ENCODE measurements around the gene TAF3.

The TAF3 gene

GRCh38 chr10:8059191-8059936 is 241.1 kb downstream of the TAF3 start:
- no peak for DNase-seq (ENCODE audit: low read depth)

GRCh38 chr10:8060010-8060703 is 241.9 kb downstream of the TAF3 start:
- DNase-seq (ENCODE audit: low read depth), result no peak

- DNase-seq (ENCODE audit: low read depth), result no peak
These were observed 242.4 kb downstream of the TAF3 start for GRCh38 chr10:8060704-8061121.

GRCh38 chr10:8061274-8062211 is 243.2 kb downstream of the TAF3 start:
- DNase-seq (ENCODE audit: low read depth), result no peak

- no peak for DNase-seq (ENCODE audit: low read depth)
These were observed 245.0 kb downstream of the TAF3 start for GRCh38 chr10:8063128-8063908.

GRCh38 chr10:8063935-8064334 is 245.6 kb downstream of the TAF3 start:
- no peak for DNase-seq (ENCODE audit: low read depth)

- DNase-seq (ENCODE audit: low read depth), result no peak
These were observed 246.1 kb downstream of the TAF3 start for GRCh38 chr10:8064436-8064835.

GRCh38 chr10:8065651-8066050 is 247.3 kb downstream of the TAF3 start:
- DNase-seq (ENCODE audit: low read depth), result no peak

GRCh38 chr10:8066124-8066523 is 247.8 kb downstream of the TAF3 start:
- no peak for DNase-seq (ENCODE audit: low read depth)
